Stimulated activated CD8-positive, alpha-beta memory T cell treated with anti-CD3 and anti-CD28 coated beads, Interleukin-4, amount 100 ng/mL, for 48 hours (primary cell): ENCODE measurements around the gene C11orf24.
"Not testable (repeated sequence)": the region's sequence is repeated elsewhere in the genome, so short reads cannot be mapped to it uniquely, and the experiment has no call there.

ENCODE experiments used
- DNase-seq: peaks from one replicate; pipeline ENCODE4 v3.0.0-alpha.2; 2020

The C11orf24 gene

GRCh38 chr11:68271781-68272608 lies at the start of gene C11orf24:
C11orf24 (minus strand) TSS chr11:68271973; CDS start chr11:68263767, 8,206 bp downstream.
- peak; percentile 95 for DNase-seq

GRCh38 chr11:68317147-68317785 lies 45.5 kb upstream of the C11orf24 start:
- no peak for DNase-seq

- DNase-seq: no peak
Measured at GRCh38 chr11:68315171-68315920, 43.6 kb upstream of the C11orf24 start.

GRCh38 chr11:68314203-68315170 lies 42.7 kb upstream of the C11orf24 start:
- no peak for DNase-seq

GRCh38 chr11:68313574-68314202 lies 41.9 kb upstream of the C11orf24 start:
- DNase-seq: no peak

- peak; percentile 44 for DNase-seq
Measured at GRCh38 chr11:68312780-68313573, 41.2 kb upstream of the C11orf24 start.

- no peak for DNase-seq
Measured at GRCh38 chr11:68312117-68312779, 40.5 kb upstream of the C11orf24 start, which contains the start of gene LRP5. LRP5 (plus strand) TSS chr11:68312591; CDS start chr11:68312715, 124 bp downstream.

- DNase-seq: no peak
Measured at GRCh38 chr11:68311160-68312116, 39.7 kb upstream of the C11orf24 start.

GRCh38 chr11:68309621-68310185 lies 37.9 kb upstream of the C11orf24 start:
- no peak for DNase-seq

- DNase-seq: no peak
Measured at GRCh38 chr11:68308068-68308467, 36.3 kb upstream of the C11orf24 start.

- no peak for DNase-seq
Measured at GRCh38 chr11:68306636-68307035, 34.9 kb upstream of the C11orf24 start.

GRCh38 chr11:68303982-68304780 lies 32.4 kb upstream of the C11orf24 start:
- no peak for DNase-seq

GRCh38 chr11:68303083-68303482 lies 31.3 kb upstream of the C11orf24 start:
- no peak for DNase-seq

- DNase-seq: no peak
Measured at GRCh38 chr11:68302670-68303069, 30.9 kb upstream of the C11orf24 start.

- no peak for DNase-seq
Measured at GRCh38 chr11:68302256-68302655, 30.5 kb upstream of the C11orf24 start.

- no peak for DNase-seq
Measured at GRCh38 chr11:68300076-68300830, 28.5 kb upstream of the C11orf24 start.

- not testable (repeated sequence) for DNase-seq
Measured at GRCh38 chr11:68299517-68299879, 27.7 kb upstream of the C11orf24 start.
